Right renal cortex interstitium (tissue), 3 donors: ENCODE data around the gene SNPH. TPM values are rescaled to one million over a fixed set of nuclear protein-coding genes. Genes with fewer than 3 reads are reported as not detected.

ENCODE experiments used
- DNase-seq, 3 donors: peaks; one replicate each; pipeline ENCODE4 v3.0.0-alpha.2; 2013; ENCODE audit warnings: low read depth in 3 of 3, low spot score in 2 of 3
- polyA plus RNA-seq, 3 donors: library from polyadenylated mRNA; unstranded; fragments of 120-200 nt; gene quantifications; one replicate each; pipeline ENCODE4 v1.2.1, GENCODE V29; 2013; ENCODE audit not compliant: insufficient read length in 3 of 3

Gene SNPH
- polyA plus RNA-seq, 3 donors, result 1.8 to 3.1 (median 2.2) TPM

DNA sequence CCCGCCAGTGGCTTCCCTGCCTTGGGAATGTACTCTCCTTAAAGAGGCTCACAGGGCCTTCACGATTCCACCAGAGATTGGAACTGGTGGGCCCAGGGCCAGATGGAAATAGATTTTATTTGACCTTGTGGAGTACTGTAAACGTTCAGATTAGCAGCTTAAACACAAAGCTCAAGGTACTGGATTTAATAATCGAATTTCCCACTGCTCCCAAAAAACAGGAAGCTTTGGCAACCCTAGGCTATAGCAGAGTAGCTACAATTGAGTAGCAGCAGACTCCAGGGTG lies 55.5 kb downstream of the SNPH start:
- no peak for DNase-seq

DNA sequence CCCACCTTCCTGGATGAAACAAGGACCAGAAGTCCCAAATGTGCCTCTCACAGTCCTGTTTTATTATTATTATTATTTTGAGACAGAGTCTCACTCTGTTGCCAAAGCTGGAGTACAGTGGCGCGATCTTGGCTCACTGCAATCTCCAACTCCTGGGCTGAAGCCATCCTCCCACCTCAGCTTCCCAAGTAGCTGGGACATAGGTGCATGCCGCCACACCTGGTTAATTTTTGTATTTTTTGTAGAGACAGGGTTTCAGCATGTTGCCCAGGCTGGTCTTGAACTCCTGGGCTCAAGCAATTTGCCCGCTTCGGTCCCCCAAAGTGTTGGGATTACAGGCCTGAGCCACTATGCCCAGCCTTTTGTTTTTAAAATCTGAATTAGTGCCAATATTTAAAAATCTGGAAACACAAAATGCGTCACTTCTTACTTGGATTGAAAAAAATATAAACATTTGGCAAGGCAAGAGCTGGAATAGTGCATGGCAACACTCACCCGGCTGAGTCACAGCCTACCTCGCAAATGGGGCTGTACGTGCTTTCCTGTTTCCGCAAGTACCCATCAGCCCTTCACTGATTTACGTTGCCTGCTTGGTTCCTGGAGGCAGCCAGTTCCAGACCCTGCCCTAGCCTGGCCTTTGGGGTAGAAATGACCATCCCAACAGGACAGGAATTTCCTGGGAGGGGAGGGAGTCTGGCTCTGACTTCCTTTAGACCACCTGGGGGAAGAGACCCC lies 56.6 kb downstream of the SNPH start:
- DNase-seq, result no peak

DNA sequence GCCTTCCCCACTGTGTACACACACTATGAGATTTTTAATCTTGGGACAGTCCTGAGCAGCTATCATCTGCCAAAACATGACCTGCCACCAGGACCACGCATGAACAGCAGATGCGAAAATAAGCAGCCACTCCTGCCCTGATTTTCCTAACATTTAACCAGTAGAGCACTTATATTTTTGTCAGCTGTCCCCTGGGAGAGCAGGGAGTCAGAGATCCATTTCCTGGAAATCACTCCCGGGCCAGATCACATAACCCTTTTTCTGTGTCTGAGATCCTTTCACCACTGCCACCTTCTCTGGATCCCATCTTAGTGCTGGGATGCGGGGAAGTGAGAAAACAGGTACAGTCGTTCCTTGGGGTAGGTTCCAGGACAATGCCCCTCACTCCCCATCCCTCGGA lies 57.2 kb downstream of the SNPH start:
- no peak for DNase-seq

DNA sequence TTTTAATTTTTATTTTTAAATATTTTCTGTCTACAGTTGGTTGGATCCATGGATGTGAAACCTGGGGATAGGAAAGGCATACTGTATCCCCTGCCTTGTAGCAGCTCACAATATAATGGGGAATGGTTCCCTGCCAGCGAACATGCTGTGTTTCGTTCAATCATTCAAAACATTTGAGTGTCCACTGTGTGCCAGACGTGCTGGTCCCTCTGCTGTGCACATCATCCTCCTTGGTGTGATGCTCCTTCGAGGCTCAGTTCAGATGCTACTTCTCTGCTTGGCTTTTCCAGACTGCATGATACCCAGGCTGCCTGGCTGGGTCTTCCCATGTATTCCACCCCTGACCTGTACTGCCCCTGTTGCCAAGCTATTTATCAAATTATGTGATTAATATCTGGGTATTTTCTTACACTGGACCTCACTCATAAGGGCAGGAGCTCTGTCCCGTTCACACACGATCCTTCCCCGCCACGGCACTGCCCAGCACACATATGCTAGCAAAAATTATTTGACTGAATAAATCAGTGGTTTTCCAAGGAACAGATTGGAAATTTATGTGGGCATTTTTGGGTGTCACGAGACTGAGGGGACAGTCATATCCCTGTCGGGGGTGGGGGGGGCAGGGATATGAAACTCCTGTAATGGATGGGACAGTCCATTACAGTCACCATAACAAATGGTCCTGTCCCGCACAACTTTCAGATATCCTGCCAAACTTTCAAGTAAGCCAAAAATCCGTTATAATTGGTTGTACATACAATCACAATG lies 57.9 kb downstream of the SNPH start:
- DNase-seq, result no peak

DNA sequence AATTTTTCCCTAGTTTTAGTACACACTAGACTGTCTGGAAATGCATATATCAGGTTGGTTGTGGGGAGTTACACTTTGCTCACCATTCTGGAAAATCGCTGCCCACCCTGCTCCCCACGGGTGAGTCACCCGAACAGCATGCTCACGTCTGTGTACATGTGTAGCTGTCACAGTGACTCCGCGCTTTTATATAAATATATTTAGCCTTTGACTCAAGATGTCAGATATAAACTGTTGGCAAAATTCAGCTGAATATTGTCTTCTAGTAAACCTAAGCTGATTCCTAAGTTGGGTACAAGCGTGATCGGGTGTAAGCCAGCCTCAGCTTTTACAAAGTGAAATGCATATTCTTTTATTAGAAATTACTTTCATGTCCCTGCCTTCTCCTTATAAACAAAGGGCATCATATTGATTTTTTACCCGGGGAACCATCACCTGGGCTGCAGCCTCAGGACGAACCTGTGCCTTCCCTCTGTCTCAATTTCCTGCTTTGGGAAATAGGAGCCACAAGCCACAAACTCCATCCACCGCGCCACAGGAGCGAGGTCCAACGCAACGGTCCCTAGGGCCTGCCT lies 58.6 kb downstream of the SNPH start:
- no peak for DNase-seq

DNA sequence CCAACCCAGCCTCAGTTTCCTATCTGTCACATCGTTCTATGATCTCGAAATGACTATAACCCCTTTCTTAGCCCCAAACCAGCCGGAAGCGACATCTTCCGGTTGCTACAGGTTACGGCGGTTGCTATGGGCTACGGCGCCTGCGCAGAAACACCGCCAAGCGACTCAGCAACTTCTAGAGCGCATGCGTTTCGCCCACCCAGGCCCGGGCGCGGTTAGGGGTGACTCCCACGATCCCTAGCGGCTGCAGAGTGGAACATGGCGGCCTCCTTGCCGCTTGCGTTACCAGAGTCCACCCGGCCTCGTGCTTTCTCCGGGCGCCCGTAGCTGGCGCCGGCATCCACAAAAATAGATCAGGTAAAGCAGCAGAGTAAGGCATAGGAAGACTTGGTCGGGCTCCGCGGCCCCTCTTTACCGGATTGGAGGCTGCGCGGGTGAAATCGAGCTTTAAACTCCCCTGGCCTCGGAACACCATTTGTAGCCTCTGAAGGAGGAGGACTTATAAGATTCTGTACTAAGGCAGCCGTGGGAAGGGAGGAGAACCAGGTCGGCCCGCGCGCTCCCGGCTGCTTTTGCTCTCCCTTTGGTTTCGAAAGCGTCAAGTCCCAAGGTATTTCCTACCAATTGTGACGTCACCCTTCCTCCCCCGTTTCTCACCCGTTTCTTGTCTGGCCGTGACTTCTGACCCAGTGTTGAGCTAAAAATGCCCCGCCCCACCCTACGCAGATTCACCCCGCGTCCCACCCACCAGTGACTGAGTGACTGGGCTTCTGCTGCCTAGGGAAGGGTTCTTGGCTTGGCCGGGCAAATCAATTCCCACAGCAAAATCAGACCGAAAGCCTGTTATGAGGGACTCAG lies 59.3 kb downstream of the SNPH start:
- peak; percentile 89 to 93 (median 92) for DNase-seq

GRCh38 chr20:1326031-1326930 lies 60.2 kb downstream of the SNPH start:
- no peak for DNase-seq

DNA sequence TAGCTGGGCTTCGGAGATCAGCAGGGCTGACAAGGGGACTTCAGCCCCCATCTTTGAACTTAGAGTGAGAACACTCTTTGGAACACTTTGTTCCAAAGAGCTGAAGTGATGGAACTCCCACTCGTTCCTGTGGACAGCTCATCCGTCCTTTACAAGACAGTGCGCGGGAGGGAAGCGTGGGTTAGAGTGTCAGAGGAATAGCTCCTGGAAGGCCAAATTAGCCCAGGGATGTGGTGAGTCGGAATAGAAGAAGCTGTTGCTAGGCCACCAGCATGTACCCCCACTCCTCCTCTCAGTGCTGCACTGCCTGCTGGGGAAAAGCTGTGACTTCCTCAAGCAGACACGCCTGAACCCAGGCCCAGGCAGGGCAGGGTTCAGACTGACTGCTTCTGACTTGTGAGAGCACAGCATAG lies 61.2 kb downstream of the SNPH start:
- DNase-seq, result no peak

- DNase-seq, result no peak
These were observed 62.0 kb downstream of the SNPH start for GRCh38 chr20:1327827-1328679.

DNA sequence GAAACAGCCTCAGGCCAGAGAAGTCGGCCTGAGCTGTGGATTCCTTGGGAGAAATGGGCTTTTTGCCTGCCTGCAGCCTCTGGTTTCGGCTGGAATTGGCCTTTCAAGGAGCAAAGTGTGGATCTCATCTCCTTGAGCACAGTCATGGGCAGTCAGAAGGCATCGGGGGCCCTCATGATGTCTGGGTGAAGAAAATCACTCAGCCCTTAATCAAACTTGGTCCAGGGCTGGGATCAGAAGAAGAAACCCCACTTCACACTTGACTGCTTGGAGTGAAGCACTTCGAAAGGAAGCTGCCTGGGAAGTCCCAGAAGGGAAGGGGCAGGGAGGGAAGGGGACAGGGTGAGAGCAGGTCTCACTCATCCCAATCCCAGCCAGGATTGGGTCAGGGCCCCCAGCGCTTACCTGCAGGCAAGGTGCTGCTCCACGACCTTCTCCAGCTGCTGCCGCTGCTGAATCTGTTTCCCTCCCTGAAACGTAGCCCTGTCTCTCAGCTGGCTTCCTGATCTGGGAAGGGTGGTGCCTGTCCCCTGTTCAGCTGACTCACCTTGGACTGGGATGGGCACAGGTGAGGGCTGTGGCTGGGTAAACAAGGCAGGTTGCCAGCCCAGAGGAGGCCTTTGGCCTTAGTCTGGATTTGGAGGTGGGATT lies 62.7 kb downstream of the SNPH start, which contains the start of gene SDCBP2:
SDCBP2 (minus strand) TSS at position 460 of the 651 bp plus-strand sequence. CDS start 8,723 bp downstream, outside the sequence.
- no peak for DNase-seq

GRCh38 chr20:1330075-1330830 lies 64.2 kb downstream of the SNPH start:
- DNase-seq, result no peak

GRCh38 chr20:1331101-1331500 lies 65.0 kb downstream of the SNPH start:
- DNase-seq, result no peak

DNA sequence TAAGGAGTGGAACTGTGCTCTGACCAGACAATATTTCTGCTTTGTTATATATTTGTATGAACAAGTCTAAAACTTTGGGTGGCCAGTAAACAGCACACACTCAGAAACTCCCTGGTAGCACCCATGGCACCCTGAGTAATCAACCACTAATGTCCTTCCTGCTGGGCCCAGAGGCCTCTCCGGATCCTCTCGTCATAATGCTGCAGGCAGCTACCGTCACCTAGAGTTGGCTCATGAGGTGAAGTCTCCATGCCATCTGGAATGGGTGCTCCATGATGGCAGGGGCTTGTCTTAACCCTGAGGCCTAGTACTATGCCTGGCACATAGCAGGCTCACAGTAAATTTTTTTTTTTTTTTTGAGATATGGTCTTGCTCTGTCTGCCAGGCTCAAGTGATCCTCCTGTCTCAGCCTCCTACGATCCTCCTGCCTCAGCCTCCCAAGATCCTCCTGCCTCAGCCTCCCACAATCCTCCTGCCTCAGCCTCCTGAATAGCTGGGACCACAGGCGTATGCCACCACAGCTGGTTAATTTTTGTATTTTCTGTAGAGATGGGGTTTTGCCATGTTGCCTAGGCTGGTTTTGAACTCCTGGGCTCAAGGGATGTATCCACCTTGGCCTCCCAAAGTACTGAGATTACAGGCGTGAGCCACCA lies 65.8 kb downstream of the SNPH start:
- no peak for DNase-seq

GRCh38 chr20:1332749-1333300 lies 66.7 kb downstream of the SNPH start:
- DNase-seq, result no peak

- no peak for DNase-seq
These were observed 67.6 kb downstream of the SNPH start for GRCh38 chr20:1333462-1334369.

GRCh38 chr20:1334370-1334731 lies 68.3 kb downstream of the SNPH start:
- DNase-seq, result no peak
